Peyer's patch (tissue), 4 donors: ENCODE results near the gene CTNNA2.

Experiments
- CTCF ChIP-seq, 6 experiments: fragments of 450-650 bp in 4 of 6; fragments of 200-600 bp in 2 of 6; sonication (generic) in 1 of 6; IDR thresholded peaks; one replicate each; pipeline ENCODE4 v1.5.1; 2017 to 2019; ENCODE audit warnings: antibody characterized with exemption in 6 of 6, mild to moderate bottlenecking in 3 of 6, moderate library complexity in 1 of 6
- POLR2A ChIP-seq, 2 donors: fragments of 450-650 bp; IDR thresholded peaks; one replicate each; pipeline ENCODE4 v1.5.1; 2017; ENCODE audit warnings: antibody characterized with exemption in 2 of 2, mild to moderate bottlenecking in 2 of 2, moderate library complexity in 2 of 2

- TF ChIP-seq CTCF (IDR thresholded peaks at IDR 0.05): no peak
- TF ChIP-seq POLR2A (IDR thresholded peaks at IDR 0.05): no peak
Observed at GRCh38 chr2:79960035-79960434, 447.2 kb downstream of the CTNNA2 start.
